A549 (cell line): ENCODE data around the gene MTMR6.

Source experiments
- CEBPB ChIP-seq, 2 experiments: fragments of >200 bp in 1 of 2; sonication (Bioruptor Twin) in 1 of 2; formaldehyde crosslinking in 1 of 2; IDR thresholded peaks; 2 replicates each; pipeline ENCODE4 v1.6.1; 2012 to 2016
- CHD2 ChIP-seq: fragments of 150-350 bp; IDR thresholded peaks from 2 replicates; pipeline ENCODE4 v1.6.1; 2014; ENCODE audit warnings: low read length; ENCODE audit not compliant: partially characterized antibody
- EP300 ChIP-seq, 2 experiments: fragments of >200 bp; sonication (Bioruptor Twin); formaldehyde crosslinking; IDR thresholded peaks; 2 replicates in 1 of 2; 3 replicates in 1 of 2; pipeline ENCODE4 v1.6.1; 2016 to 2017
- NFE2L2 ChIP-seq: fragments of 150-350 bp; conservative IDR thresholded peaks from 2 replicates; pipeline ENCODE4 v1.6.1; 2014; ENCODE audit warnings: low read length
- POLR2A ChIP-seq: IDR thresholded peaks from 2 replicates; pipeline ENCODE4 v1.6.1; 2012; ENCODE audit warnings: mild to moderate bottlenecking, low read length
- RAD21 ChIP-seq, 2 experiments: fragments of >200 bp in 1 of 2; sonication (Bioruptor Twin) in 1 of 2; formaldehyde crosslinking in 1 of 2; IDR thresholded peaks in 1 of 2; conservative IDR thresholded peaks in 1 of 2; 2 replicates in 1 of 2; 3 replicates in 1 of 2; pipeline ENCODE4 v1.6.1; 2012 to 2018; ENCODE audit warnings: inconsistent platforms in 1 of 2
- RFX5 ChIP-seq: fragments of 450-650 bp; IDR thresholded peaks from 2 replicates; pipeline ENCODE4 v1.7.1; 2014; ENCODE audit warnings: antibody characterized with exemption, mild to moderate bottlenecking, moderate library complexity
- SMC3 ChIP-seq: fragments of >200 bp; sonication (Bioruptor Twin); formaldehyde crosslinking; IDR thresholded peaks from 3 replicates; pipeline ENCODE4 v1.6.1; 2018; ENCODE audit warnings: inconsistent platforms
- SREBF2 ChIP-seq: fragments of 450-650 bp; IDR thresholded peaks from 2 replicates; pipeline ENCODE4 v1.6.1; 2014; ENCODE audit warnings: mild to moderate bottlenecking, moderate library complexity
- TF ChIP-seq, protein P1 (sequence below): fragments of >200 bp; sonication (Bioruptor Twin); formaldehyde crosslinking; IDR thresholded peaks from 3 replicates; pipeline ENCODE4 v1.5.1; 2016
- TF ChIP-seq, protein P2 (sequence below): fragments of 250-450 bp; sonication (Bioruptor Pico); IDR thresholded peaks from 2 replicates; pipeline ENCODE4 v1.5.0; 2021; ENCODE audit warnings: mild to moderate bottlenecking, moderate library complexity, borderline replicate concordance
- TF ChIP-seq, protein P3 (sequence below): fragments of 150-350 bp; IDR thresholded peaks from 2 replicates; pipeline ENCODE4 v1.6.1; 2014; ENCODE audit warnings: low read depth, mild to moderate bottlenecking, low read length

DNA sequence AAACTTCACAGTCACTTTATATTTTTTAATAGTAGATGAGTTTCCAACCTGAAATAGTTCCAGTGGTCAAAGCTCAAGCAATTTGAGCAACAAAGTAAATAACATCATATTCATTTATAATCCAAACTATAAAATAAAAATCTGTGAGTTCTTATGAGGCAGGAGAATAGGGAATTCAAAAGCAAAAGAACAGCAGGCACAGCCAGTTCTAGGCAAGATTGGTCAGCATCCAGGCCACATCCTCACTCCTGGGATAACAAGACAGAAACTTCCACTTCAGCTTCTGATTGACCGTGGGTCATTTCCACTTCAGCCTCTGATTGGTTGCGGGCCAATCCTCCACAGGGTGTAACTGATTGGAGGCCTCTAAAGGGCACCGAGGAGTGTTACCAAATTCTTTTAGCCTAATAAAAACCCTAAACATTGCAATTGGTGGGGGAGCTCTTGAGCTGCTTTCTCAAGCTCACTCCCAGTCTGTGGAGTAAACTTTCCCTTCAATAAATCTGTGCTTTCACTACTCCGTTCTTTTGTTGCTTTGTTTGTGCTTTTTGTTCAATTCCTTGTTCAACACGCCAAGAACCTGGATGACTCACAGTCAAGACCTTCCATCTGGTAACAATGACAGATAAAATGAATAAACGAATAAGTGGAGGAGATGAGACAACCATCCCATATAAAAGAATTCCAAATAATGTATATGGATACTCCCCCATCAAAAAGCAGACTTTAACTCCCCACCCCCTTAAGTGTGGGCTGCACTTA is 72.6 kb downstream of the MTMR6 start:
- TF ChIP-seq SREBF2 (no peak), POLR2A (no peak), RAD21 (conservative IDR thresholded peaks at IDR 0.05 in 1 of 2, IDR thresholded peaks at IDR 0.05 in 1 of 2) (no peak), RFX5 (no peak), CHD2 (no peak), CEBPB (IDR thresholded peaks at IDR 0.05) (no peak), NFE2L2 (no peak), EP300 (IDR thresholded peaks at IDR 0.05) (no peak), SMC3 (no peak)
- TF ChIP-seq, protein P1, sequence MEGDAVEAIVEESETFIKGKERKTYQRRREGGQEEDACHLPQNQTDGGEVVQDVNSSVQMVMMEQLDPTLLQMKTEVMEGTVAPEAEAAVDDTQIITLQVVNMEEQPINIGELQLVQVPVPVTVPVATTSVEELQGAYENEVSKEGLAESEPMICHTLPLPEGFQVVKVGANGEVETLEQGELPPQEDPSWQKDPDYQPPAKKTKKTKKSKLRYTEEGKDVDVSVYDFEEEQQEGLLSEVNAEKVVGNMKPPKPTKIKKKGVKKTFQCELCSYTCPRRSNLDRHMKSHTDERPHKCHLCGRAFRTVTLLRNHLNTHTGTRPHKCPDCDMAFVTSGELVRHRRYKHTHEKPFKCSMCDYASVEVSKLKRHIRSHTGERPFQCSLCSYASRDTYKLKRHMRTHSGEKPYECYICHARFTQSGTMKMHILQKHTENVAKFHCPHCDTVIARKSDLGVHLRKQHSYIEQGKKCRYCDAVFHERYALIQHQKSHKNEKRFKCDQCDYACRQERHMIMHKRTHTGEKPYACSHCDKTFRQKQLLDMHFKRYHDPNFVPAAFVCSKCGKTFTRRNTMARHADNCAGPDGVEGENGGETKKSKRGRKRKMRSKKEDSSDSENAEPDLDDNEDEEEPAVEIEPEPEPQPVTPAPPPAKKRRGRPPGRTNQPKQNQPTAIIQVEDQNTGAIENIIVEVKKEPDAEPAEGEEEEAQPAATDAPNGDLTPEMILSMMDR, result no peak
- TF ChIP-seq, protein P2, sequence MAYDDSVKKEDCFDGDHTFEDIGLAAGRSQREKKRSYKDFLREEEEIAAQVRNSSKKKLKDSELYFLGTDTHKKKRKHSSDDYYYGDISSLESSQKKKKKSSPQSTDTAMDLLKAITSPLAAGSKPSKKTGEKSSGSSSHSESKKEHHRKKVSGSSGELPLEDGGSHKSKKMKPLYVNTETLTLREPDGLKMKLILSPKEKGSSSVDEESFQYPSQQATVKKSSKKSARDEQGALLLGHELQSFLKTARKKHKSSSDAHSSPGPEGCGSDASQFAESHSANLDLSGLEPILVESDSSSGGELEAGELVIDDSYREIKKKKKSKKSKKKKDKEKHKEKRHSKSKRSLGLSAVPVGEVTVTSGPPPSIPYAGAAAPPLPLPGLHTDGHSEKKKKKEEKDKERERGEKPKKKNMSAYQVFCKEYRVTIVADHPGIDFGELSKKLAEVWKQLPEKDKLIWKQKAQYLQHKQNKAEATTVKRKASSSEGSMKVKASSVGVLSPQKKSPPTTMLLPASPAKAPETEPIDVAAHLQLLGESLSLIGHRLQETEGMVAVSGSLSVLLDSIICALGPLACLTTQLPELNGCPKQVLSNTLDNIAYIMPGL (CRISPR knock-in tag), result no peak
- TF ChIP-seq, protein P3, sequence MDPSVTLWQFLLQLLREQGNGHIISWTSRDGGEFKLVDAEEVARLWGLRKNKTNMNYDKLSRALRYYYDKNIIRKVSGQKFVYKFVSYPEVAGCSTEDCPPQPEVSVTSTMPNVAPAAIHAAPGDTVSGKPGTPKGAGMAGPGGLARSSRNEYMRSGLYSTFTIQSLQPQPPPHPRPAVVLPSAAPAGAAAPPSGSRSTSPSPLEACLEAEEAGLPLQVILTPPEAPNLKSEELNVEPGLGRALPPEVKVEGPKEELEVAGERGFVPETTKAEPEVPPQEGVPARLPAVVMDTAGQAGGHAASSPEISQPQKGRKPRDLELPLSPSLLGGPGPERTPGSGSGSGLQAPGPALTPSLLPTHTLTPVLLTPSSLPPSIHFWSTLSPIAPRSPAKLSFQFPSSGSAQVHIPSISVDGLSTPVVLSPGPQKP, result no peak
